Upper lobe of left lung (tissue), 4 donors: Measurements from ENCODE around the gene DYRK3.

Experiments used
- EP300 ChIP-seq, 4 donors: sonication (generic); formaldehyde crosslinking; IDR thresholded peaks; one replicate each; pipeline ENCODE4 v1.5.1; 2017; ENCODE audit warnings: antibody characterized with exemption in 4 of 4, control low read depth in 2 of 4
- POLR2A ChIP-seq, 4 donors: fragments of 450-650 bp; IDR thresholded peaks; one replicate each; pipeline ENCODE4 v1.5.1; 2016 to 2017; ENCODE audit warnings: antibody characterized with exemption in 4 of 4, mild to moderate bottlenecking in 2 of 4
- POLR2AphosphoS5 ChIP-seq, 2 donors: sonication (generic); formaldehyde crosslinking; IDR thresholded peaks; one replicate each; pipeline ENCODE4 v1.5.1; 2017; ENCODE audit warnings: antibody characterized with exemption in 2 of 2
- TF ChIP-seq, protein P1 (sequence below), 6 experiments: fragments of 450-650 bp in 4 of 6; fragments of 200-600 bp in 2 of 6; sonication (generic) in 2 of 6; IDR thresholded peaks; one replicate each; pipeline ENCODE4 v1.5.1; 2016 to 2019; ENCODE audit warnings: antibody characterized with exemption in 6 of 6

- TF ChIP-seq POLR2A (IDR thresholded peaks at IDR 0.05) (no peak), EP300 (IDR thresholded peaks at IDR 0.05) (no peak), POLR2AphosphoS5 (IDR thresholded peaks at IDR 0.05) (no peak)
- TF ChIP-seq, protein P1, sequence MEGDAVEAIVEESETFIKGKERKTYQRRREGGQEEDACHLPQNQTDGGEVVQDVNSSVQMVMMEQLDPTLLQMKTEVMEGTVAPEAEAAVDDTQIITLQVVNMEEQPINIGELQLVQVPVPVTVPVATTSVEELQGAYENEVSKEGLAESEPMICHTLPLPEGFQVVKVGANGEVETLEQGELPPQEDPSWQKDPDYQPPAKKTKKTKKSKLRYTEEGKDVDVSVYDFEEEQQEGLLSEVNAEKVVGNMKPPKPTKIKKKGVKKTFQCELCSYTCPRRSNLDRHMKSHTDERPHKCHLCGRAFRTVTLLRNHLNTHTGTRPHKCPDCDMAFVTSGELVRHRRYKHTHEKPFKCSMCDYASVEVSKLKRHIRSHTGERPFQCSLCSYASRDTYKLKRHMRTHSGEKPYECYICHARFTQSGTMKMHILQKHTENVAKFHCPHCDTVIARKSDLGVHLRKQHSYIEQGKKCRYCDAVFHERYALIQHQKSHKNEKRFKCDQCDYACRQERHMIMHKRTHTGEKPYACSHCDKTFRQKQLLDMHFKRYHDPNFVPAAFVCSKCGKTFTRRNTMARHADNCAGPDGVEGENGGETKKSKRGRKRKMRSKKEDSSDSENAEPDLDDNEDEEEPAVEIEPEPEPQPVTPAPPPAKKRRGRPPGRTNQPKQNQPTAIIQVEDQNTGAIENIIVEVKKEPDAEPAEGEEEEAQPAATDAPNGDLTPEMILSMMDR (IDR thresholded peaks at IDR 0.05), result no peak
Measured at GRCh38 chr1:206628916-206629315, 6.4 kb upstream of the DYRK3 start.
